GM12878 (cell line): Measurements from ENCODE around the gene IRS2. TPM values are rescaled to one million over a fixed set of nuclear protein-coding genes. Genes with fewer than 3 reads are reported as not detected.

Experiments
- ATAC-seq: fragments of 200-7000 bp; cut with Tn5 transposase; 3 replicates; pipeline ENCODE4 v1.9.1; 2020; ENCODE audit warnings: mild to moderate bottlenecking, moderate library complexity
- BruUV-seq: library from RNA; stranded (reverse); fragments of 400-500 nt; replicated peaks from 2 replicates; lab custom pipeline; 2021; lab: Mats Ljungman, UMichigan
- CTCF ChIA-PET: fragments of 300-600 bp; sonication (Branson Sonifier 250); formaldehyde crosslinking; extraction: SDS; loops from one replicate; lab custom pipeline; 2021; ENCODE audit warnings: inconsistent platforms; lab: Yijun Ruan, JAX
- POLR2A ChIA-PET: fragments of 350-600 bp; formaldehyde crosslinking; extraction: SDS; loops from one replicate; lab custom pipeline; 2021; ENCODE audit warnings: inconsistent platforms; lab: Charles Lee
- RAD21 ChIA-PET: fragments of 300-600 bp; sonication (Branson Sonifier 250); formaldehyde crosslinking; loops from one replicate; lab custom pipeline; 2023; ENCODE audit warnings: antibody characterized with exemption; ENCODE audit not compliant: unreplicated experiment; lab: Charles Lee
- SMC1A ChIA-PET: fragments of 300-600 bp; sonication (Branson Sonifier 250); formaldehyde crosslinking; loops from one replicate; lab custom pipeline; 2023; ENCODE audit not compliant: unreplicated experiment, uncharacterized antibody; lab: Charles Lee
- DNase-seq: peaks from one replicate; pipeline ENCODE4 v3.0.0-alpha.2; 2011; ENCODE audit warnings: low read depth, low spot score
- FAIRE-seq: peaks from 3 replicates; lab custom pipeline; 2011; peaks lifted over from hg19 to GRCh38; lab: Jason Lieb, UNC
- H2AFZ ChIP-seq: 2 replicates; pipeline ENCODE4 v1.6.0; 2011; ENCODE audit warnings: low read depth, low read length, control low read depth; ENCODE audit not compliant: control insufficient read depth
- H3K27ac ChIP-seq: 2 replicates; pipeline ENCODE4 v1.5.1; 2011; ENCODE audit warnings: control low read depth; ENCODE audit not compliant: control insufficient read depth, insufficient read depth
- H3K27me3 ChIP-seq, 2 experiments: replicated peaks in 1 of 2; 2 replicates each; pipeline versions ENCODE4 v1.6.0 to v1.6.1; 2011; ENCODE audit warnings: low read length in 1 of 2; ENCODE audit not compliant: control insufficient read depth in 2 of 2, insufficient read depth in 2 of 2
- H3K36me3 ChIP-seq, 2 experiments: 2 replicates each; pipeline ENCODE4 v1.5.1; 2011; ENCODE audit warnings: low read length in 1 of 2; ENCODE audit not compliant: control insufficient read depth in 2 of 2, insufficient read depth in 2 of 2
- H3K4me1 ChIP-seq: 2 replicates; pipeline ENCODE4 v1.6.1; 2011; ENCODE audit warnings: mild to moderate bottlenecking, low read length, moderate library complexity, mixed read lengths; ENCODE audit not compliant: control insufficient read depth, insufficient read depth
- H3K4me2 ChIP-seq: 2 replicates; pipeline ENCODE4 v1.6.0; 2011; ENCODE audit warnings: control low read depth; ENCODE audit not compliant: control insufficient read depth, insufficient read depth
- H3K4me3 ChIP-seq: fragments of 200-600 bp; sonication (generic); 2 replicates; pipeline ENCODE4 v1.5.1; 2016
- H3K79me2 ChIP-seq: 2 replicates; pipeline ENCODE4 v1.6.0; 2011; ENCODE audit warnings: low read length; ENCODE audit not compliant: control insufficient read depth, insufficient read depth
- H3K9ac ChIP-seq: 2 replicates; pipeline ENCODE4 v1.8.0; 2011; ENCODE audit warnings: low read length, control low read depth, mixed read lengths; ENCODE audit not compliant: control insufficient read depth, insufficient read depth
- H3K9me3 ChIP-seq: replicated peaks from 3 replicates; pipeline ENCODE4 v1.5.1; 2011; ENCODE audit warnings: mild to moderate bottlenecking, low read length; ENCODE audit not compliant: control insufficient read depth, insufficient read depth
- H4K20me1 ChIP-seq: 2 replicates; pipeline ENCODE4 v1.6.0; 2011; ENCODE audit not compliant: control insufficient read depth, insufficient read depth
- CBX5 ChIP-seq: sonication (generic); IDR thresholded peaks from 2 replicates; pipeline ENCODE4 v1.6.1; 2016; ENCODE audit warnings: low read depth, moderate library complexity, mild to moderate bottlenecking, inconsistent platforms
- CHD2 ChIP-seq: IDR thresholded peaks from 2 replicates; pipeline ENCODE4 v1.6.1; 2011; ENCODE audit warnings: low read depth, low read length, improper control_type of control experiment, borderline replicate concordance
- CUX1 ChIP-seq: IDR thresholded peaks from 2 replicates; pipeline ENCODE4 v1.6.1; 2012; ENCODE audit warnings: improper control_type of control experiment, low read depth, low read length; ENCODE audit not compliant: insufficient replicate concordance
- EP300 ChIP-seq, 2 experiments: fragments of 150-350 bp in 1 of 2; IDR thresholded peaks; 2 replicates each; pipeline ENCODE4 v1.6.1; 2011 to 2012; ENCODE audit warnings: low read depth in 2 of 2, low read length in 2 of 2, borderline replicate concordance in 1 of 2, improper control_type of control experiment in 1 of 2, inconsistent platforms in 1 of 2; ENCODE audit not compliant: control insufficient read depth in 1 of 2
- IKZF2 ChIP-seq, 2 experiments: fragments of 450-650 bp; IDR thresholded peaks; 2 replicates each; pipeline ENCODE4 v1.6.1; 2017; ENCODE audit warnings: mild to moderate bottlenecking in 2 of 2, moderate library complexity in 2 of 2
- PRDM15 ChIP-seq: fragments of 450-650 bp; formaldehyde crosslinking; IDR thresholded peaks from 2 replicates; pipeline ENCODE4 v1.4.0; 2020; ENCODE audit warnings: mild to moderate bottlenecking, moderate library complexity
- SRF ChIP-seq, 2 experiments: IDR thresholded peaks; 2 replicates each; pipeline ENCODE4 v1.6.1; 2011; ENCODE audit warnings: low read depth in 2 of 2, low read length in 2 of 2, mild to moderate bottlenecking in 1 of 2, moderate library complexity in 1 of 2
- STAT1 ChIP-seq: fragments of 450-650 bp; conservative IDR thresholded peaks from 2 replicates; pipeline ENCODE4 v1.6.1; 2014; ENCODE audit warnings: antibody characterized with exemption, mild to moderate bottlenecking
- STAT3 ChIP-seq: IDR thresholded peaks from 2 replicates; pipeline ENCODE4 v1.6.1; 2011; ENCODE audit warnings: low read depth, low read length, improper control_type of control experiment
- WRNIP1 ChIP-seq: IDR thresholded peaks from 2 replicates; pipeline ENCODE4 v1.6.1; 2011; ENCODE audit warnings: low read depth, low read length, improper control_type of control experiment, borderline replicate concordance
- ZBTB33 ChIP-seq: fragments of 450-650 bp; IDR thresholded peaks from 2 replicates; pipeline ENCODE4 v1.6.1; 2017; ENCODE audit warnings: mild to moderate bottlenecking
- WGBS: methylation state at CpG from one replicate; pipeline ENCODE4 v1.1.6; 2016; ENCODE audit warnings: low lambda C conversion rate; ENCODE audit not compliant: insufficient replicate concordance, insufficient coverage; ENCODE audit errors: missing lambda C conversion rate; 5-methylcytosine and 5-hydroxymethylcytosine counted together
- in situ Hi-C: fragments of 300-500 bp; cut with MboI; formaldehyde crosslinking; loops from 9 replicates; pipeline ENCODE4 v1.14.3; 2018; ENCODE audit warnings: mixed read lengths
- intact Hi-C: fragments of 100-400 bp; cut with micrococcal nuclease; formaldehyde crosslinking; loops from one replicate; pipeline ENCODE4 v1.14.2; 2022; ENCODE audit not compliant: unreplicated experiment
- polyA plus RNA-seq, 11 experiments: library from polyadenylated mRNA; depleted of rRNA in 4 of 11; unstranded in 6 of 11; stranded (reverse) in 5 of 11; fragments of >200 nt; fragmentation: Nextera tagmentation in 4 of 11; fragmentation: Illumina TruSeq in 1 of 11; extraction: Ambion mirVana in 4 of 11; extraction: Trizol in 1 of 11; gene quantifications; 1 replicate in 1 of 11; 2 replicates in 10 of 11; pipeline versions ENCODE4 v1.2.1 to v1.2.3, GENCODE V29; 2011 to 2016; ENCODE audit warnings: inconsistent platforms in 2 of 11, missing spikeins in 2 of 11, low read depth in 1 of 11
- total RNA-seq, 4 experiments: library from RNA; depleted of rRNA in 3 of 4; stranded (reverse); fragments of >200 nt in 3 of 4; fragmentation: Illumina TruSeq in 1 of 4; extraction: Trizol in 1 of 4; gene quantifications; 2 replicates each; pipeline versions ENCODE4 v1.2.1 to v1.2.3, GENCODE V29; 2013 to 2021

Gene IRS2
- total and polyA plus RNA-seq, 10 of the 15 experiments (the other 5 are each of a cell fraction or from before 2014, with no cell fraction given): 0.01 to 0.31 (median 0.07) TPM; not detected in 6

GRCh38 chr13:109728061-109728460 is 58.3 kb downstream of the IRS2 start (continued):
- TF ChIP-seq CUX1 (no peak), STAT3 (no peak), WRNIP1 (no peak), CBX5 (no peak), ZBTB33 (no peak)

- Histone ChIP-seq H3K4me1 (no peaks in the 10 kb centered on the region), H3K4me2 (no peak overlapping the region), H3K79me2 (no peaks in the 10 kb centered on the region), H3K9ac (no peak overlapping the region), H3K27me3 (no peaks in the 10 kb centered on the region), H3K4me3 (no peak overlapping the region), H2AFZ (no peak overlapping the region), H3K27ac (no peak overlapping the region), H3K9me3 (no peaks in the 10 kb centered on the region; the same call in 2 of the 3 replicates), H3K36me3 (no peaks in the 10 kb centered on the region), H4K20me1 (no peaks in the 10 kb centered on the region)
- 22% methylated on average over 5 of the region's 5 CpGs for WGBS
- in situ Hi-C loops: no loop called here
- no TSS peak for BruUV-seq
- ATAC-seq (no peak), DNase-seq (no peak), FAIRE-seq (no peak)
- ChIA-PET POLR2A (no interaction called here), CTCF (no interaction called here), RAD21 (no interaction called here)
- intact Hi-C loops: no loop called here
- TF ChIP-seq SRF (IDR thresholded peaks at IDR 0.05; ENCODE audit: low read depth in 2 of 2, low read length in 2 of 2): no peak
- TF ChIP-seq IKZF2 (IDR thresholded peaks at IDR 0.05): no peak
- no peak for TF ChIP-seq STAT3
- TF ChIP-seq CHD2: no peak
- no peak for TF ChIP-seq STAT1
- no peak for TF ChIP-seq EP300 (IDR thresholded peaks at IDR 0.05; ENCODE audit: borderline replicate concordance in 1 of 2, control insufficient read depth in 1 of 2, low read depth in 2 of 2, low read length in 2 of 2)
- TF ChIP-seq PRDM15 (CRISPR knock-in tag): no peak
- TF ChIP-seq, all 136 proteins: peak for 0
- SMC1A ChIA-PET: no interaction called here
Measured at GRCh38 chr13:109727251-109727650, 59.1 kb downstream of the IRS2 start.
